ENCODE results near the gene SLX4IP.

SLX4IP gene

GRCh38 chr20:10509376-10509775 lies 74.3 kb downstream of the SLX4IP start:
- no peaks in the 10 kb centered on the region for H3K9me3 ChIP-seq (ENCODE audit: control insufficient read depth, insufficient read depth, low read length)
- H3K27me3 ChIP-seq (ENCODE audit: control insufficient read depth, insufficient read depth, low read length): no peaks in the 10 kb centered on the region
- no peak overlapping the region for H3K27ac ChIP-seq (ENCODE audit: low read depth, low read length)
- peaks cover 18% of the 10 kb centered on the region for H3K4me1 ChIP-seq (ENCODE audit: control insufficient read depth, insufficient read depth, low read length)
- no peaks in the 10 kb centered on the region for H3K36me3 ChIP-seq (ENCODE audit: control insufficient read depth, insufficient read depth, low read length)
- H3K4me3 ChIP-seq (ENCODE audit: low read depth, low read length): no peak overlapping the region
- H3K9ac ChIP-seq (ENCODE audit: low read depth, low read length): no peak overlapping the region

DNA sequence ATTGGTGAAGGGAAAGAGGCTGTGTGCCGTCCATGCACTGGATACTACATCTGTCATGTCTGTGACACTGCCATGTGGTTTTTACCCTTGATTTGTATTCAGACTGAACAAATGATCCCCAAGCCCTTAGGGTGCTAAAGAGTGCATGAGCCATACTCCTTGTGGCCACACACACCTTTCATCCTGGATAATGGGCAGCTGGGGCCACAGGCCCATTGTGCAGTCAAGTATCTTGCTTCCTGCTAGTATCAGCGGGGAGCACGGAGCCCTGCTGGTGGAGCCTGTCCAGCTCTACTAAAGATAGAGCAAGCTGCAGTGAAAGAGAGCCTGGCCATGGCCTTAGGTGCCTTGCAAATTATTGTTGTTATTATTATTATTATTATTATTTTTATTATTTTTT lies 75.1 kb downstream of the SLX4IP start:
- Histone ChIP-seq H3K36me3 (ENCODE audit: control insufficient read depth, insufficient read depth, low read length) (no peaks in the 10 kb centered on the region), H3K9ac (ENCODE audit: low read depth, low read length) (no peak overlapping the region), H3K4me1 (ENCODE audit: control insufficient read depth, insufficient read depth, low read length) (peaks cover 18% of the 10 kb centered on the region), H3K4me3 (ENCODE audit: low read depth, low read length) (no peak overlapping the region), H3K27ac (ENCODE audit: low read depth, low read length) (no peak overlapping the region), H3K27me3 (ENCODE audit: control insufficient read depth, insufficient read depth, low read length) (no peaks in the 10 kb centered on the region), H3K9me3 (ENCODE audit: control insufficient read depth, insufficient read depth, low read length) (no peaks in the 10 kb centered on the region)

DNA sequence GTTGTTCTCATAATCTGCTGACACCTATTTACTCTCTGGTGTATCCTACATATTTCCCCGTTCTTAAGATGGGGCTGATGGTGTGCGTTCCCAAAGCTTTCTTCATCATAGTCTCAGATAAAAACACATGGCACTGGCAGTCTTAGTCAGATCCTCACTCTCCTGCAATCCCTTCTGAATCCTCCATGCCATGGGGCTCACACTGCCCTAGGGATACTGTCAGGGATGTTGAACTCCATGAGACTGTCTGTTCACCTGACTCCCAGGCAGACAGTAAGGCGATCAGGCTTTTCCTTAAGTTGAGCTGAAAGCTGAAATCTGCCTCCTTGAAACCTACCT lies 76.0 kb downstream of the SLX4IP start:
- Histone ChIP-seq H3K36me3 (ENCODE audit: control insufficient read depth, insufficient read depth, low read length) (no peaks in the 10 kb centered on the region), H3K27me3 (ENCODE audit: control insufficient read depth, insufficient read depth, low read length) (no peaks in the 10 kb centered on the region), H3K9ac (ENCODE audit: low read depth, low read length) (no peak overlapping the region), H3K9me3 (ENCODE audit: control insufficient read depth, insufficient read depth, low read length) (no peaks in the 10 kb centered on the region), H3K4me3 (ENCODE audit: low read depth, low read length) (no peak overlapping the region), H3K4me1 (ENCODE audit: control insufficient read depth, insufficient read depth, low read length) (peaks cover 18% of the 10 kb centered on the region), H3K27ac (ENCODE audit: low read depth, low read length) (peak overlapping the region; percentile 81)

GRCh38 chr20:10511509-10512251 lies 76.6 kb downstream of the SLX4IP start:
- no peaks in the 10 kb centered on the region for H3K27me3 ChIP-seq (ENCODE audit: control insufficient read depth, insufficient read depth, low read length)
- H3K27ac ChIP-seq (ENCODE audit: low read depth, low read length): peak overlapping the region; percentile 81
- no peak overlapping the region for H3K9ac ChIP-seq (ENCODE audit: low read depth, low read length)
- no peaks in the 10 kb centered on the region for H3K36me3 ChIP-seq (ENCODE audit: control insufficient read depth, insufficient read depth, low read length)
- H3K4me1 ChIP-seq (ENCODE audit: control insufficient read depth, insufficient read depth, low read length): peaks cover 18% of the 10 kb centered on the region
- H3K9me3 ChIP-seq (ENCODE audit: control insufficient read depth, insufficient read depth, low read length): no peaks in the 10 kb centered on the region
- H3K4me3 ChIP-seq (ENCODE audit: low read depth, low read length): no peak overlapping the region

DNA sequence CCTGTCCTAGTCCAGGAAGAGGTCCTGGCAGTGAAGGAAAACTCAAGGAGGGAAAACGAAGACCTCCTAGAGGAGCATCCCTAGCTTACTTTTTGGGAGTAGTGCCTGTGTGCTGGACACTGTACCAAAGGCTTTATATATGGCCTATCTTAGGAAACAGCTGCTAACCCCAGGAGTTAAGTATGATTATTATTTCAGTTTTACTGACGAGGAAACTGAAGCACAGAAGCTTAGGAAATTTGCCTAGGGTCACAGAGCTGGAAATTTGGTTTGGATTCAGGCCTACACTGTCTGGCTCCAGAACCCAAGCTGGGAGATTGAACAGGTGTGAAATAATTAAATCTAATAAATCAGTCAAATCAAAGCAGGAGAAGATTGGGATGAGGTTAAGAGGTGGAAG lies 78.0 kb downstream of the SLX4IP start:
- Histone ChIP-seq H3K27ac (ENCODE audit: low read depth, low read length) (no peak overlapping the region), H3K27me3 (ENCODE audit: control insufficient read depth, insufficient read depth, low read length) (no peaks in the 10 kb centered on the region), H3K4me3 (ENCODE audit: low read depth, low read length) (no peak overlapping the region), H3K9me3 (ENCODE audit: control insufficient read depth, insufficient read depth, low read length) (no peaks in the 10 kb centered on the region), H3K36me3 (ENCODE audit: control insufficient read depth, insufficient read depth, low read length) (no peaks in the 10 kb centered on the region), H3K4me1 (ENCODE audit: control insufficient read depth, insufficient read depth, low read length) (peaks cover 18% of the 10 kb centered on the region), H3K9ac (ENCODE audit: low read depth, low read length) (no peak overlapping the region)

GRCh38 chr20:10513931-10514575 lies 78.9 kb downstream of the SLX4IP start:
- H3K27ac ChIP-seq (ENCODE audit: low read depth, low read length): no peak overlapping the region
- no peak overlapping the region for H3K9ac ChIP-seq (ENCODE audit: low read depth, low read length)
- no peaks in the 10 kb centered on the region for H3K36me3 ChIP-seq (ENCODE audit: control insufficient read depth, insufficient read depth, low read length)
- no peak overlapping the region for H3K4me3 ChIP-seq (ENCODE audit: low read depth, low read length)
- no peaks in the 10 kb centered on the region for H3K27me3 ChIP-seq (ENCODE audit: control insufficient read depth, insufficient read depth, low read length)
- H3K4me1 ChIP-seq (ENCODE audit: control insufficient read depth, insufficient read depth, low read length): peaks cover 18% of the 10 kb centered on the region
- no peaks in the 10 kb centered on the region for H3K9me3 ChIP-seq (ENCODE audit: control insufficient read depth, insufficient read depth, low read length)

GRCh38 chr20:10516529-10516928 lies 81.4 kb downstream of the SLX4IP start:
- no peaks in the 10 kb centered on the region for H3K27me3 ChIP-seq (ENCODE audit: control insufficient read depth, insufficient read depth, low read length)
- H3K36me3 ChIP-seq (ENCODE audit: control insufficient read depth, insufficient read depth, low read length): no peaks in the 10 kb centered on the region
- no peaks in the 10 kb centered on the region for H3K9me3 ChIP-seq (ENCODE audit: control insufficient read depth, insufficient read depth, low read length)
- peaks cover 17% of the 10 kb centered on the region for H3K4me1 ChIP-seq (ENCODE audit: control insufficient read depth, insufficient read depth, low read length)
- no peak overlapping the region for H3K4me3 ChIP-seq (ENCODE audit: low read depth, low read length)
- H3K9ac ChIP-seq (ENCODE audit: low read depth, low read length): no peak overlapping the region
- no peak overlapping the region for H3K27ac ChIP-seq (ENCODE audit: low read depth, low read length)

- peaks cover 37% of the 10 kb centered on the region for H3K4me1 ChIP-seq (ENCODE audit: control insufficient read depth, insufficient read depth, low read length)
- H3K4me3 ChIP-seq (ENCODE audit: low read depth, low read length): no peak overlapping the region
- H3K36me3 ChIP-seq (ENCODE audit: control insufficient read depth, insufficient read depth, low read length): no peaks in the 10 kb centered on the region
- H3K9me3 ChIP-seq (ENCODE audit: control insufficient read depth, insufficient read depth, low read length): no peaks in the 10 kb centered on the region
- no peaks in the 10 kb centered on the region for H3K27me3 ChIP-seq (ENCODE audit: control insufficient read depth, insufficient read depth, low read length)
- H3K9ac ChIP-seq (ENCODE audit: low read depth, low read length): no peak overlapping the region
- H3K27ac ChIP-seq (ENCODE audit: low read depth, low read length): no peak overlapping the region
Measured at GRCh38 chr20:10519361-10520046, 84.4 kb downstream of the SLX4IP start.

DNA sequence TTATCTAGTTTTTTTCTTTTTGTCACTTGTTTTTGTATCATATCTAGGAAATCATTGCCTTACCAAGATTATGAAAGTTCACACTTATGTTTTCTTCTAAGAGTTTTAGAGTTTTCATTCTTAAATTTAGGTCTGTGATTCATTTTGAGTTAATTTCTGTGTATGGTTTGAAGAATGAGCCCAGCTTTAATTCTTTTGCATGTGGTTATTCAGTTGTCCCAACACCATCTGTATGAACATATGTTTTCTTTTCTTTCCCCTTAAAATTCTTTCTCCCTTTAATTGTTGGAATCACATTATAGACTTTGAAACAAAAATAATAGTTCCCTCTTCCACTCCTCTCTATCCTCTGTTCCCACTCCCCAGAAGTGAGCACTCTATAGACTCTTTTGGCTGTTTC lies 85.4 kb downstream of the SLX4IP start:
- H3K27me3 ChIP-seq (ENCODE audit: control insufficient read depth, insufficient read depth, low read length): no peaks in the 10 kb centered on the region
- H3K4me1 ChIP-seq (ENCODE audit: control insufficient read depth, insufficient read depth, low read length): peaks cover 41% of the 10 kb centered on the region
- H3K36me3 ChIP-seq (ENCODE audit: control insufficient read depth, insufficient read depth, low read length): no peaks in the 10 kb centered on the region
- no peak overlapping the region for H3K4me3 ChIP-seq (ENCODE audit: low read depth, low read length)
- no peaks in the 10 kb centered on the region for H3K9me3 ChIP-seq (ENCODE audit: control insufficient read depth, insufficient read depth, low read length)
- no peak overlapping the region for H3K27ac ChIP-seq (ENCODE audit: low read depth, low read length)
- no peak overlapping the region for H3K9ac ChIP-seq (ENCODE audit: low read depth, low read length)

DNA sequence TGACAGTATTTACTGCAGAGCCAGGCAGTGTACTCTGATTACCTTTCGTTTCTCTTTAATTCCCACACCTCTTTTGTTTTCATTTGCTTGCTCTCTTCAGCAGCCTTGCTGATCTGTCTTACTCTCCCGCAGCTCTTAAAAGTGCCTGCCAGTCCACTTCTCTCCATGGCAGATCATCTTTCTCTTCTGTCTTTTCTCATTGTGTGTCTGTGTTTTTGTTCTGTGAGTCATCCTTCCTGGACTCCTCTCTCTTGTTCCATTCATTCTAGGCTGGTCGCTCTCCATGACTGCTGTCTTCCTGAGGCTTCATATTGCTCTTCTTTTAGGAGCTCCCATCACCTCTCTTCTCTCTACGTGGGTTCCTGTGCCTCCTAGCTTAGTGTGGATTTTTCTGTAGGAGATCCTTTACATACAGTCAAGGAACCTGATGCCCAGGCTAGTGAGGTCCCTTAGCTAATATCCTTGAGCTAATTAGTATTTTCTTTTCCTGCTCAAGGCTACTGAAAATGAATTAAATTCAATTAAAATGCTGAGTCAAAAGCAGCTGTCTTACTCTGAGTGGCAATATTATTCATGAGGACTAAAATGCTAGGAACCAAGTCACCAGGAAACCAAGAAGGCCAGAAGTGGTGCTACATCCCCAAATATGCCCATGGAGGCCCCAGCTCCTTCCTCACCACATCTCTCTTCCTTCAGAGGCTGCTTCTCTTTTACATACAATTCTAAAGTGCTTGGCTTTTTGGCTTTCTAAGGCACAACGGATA lies 86.1 kb downstream of the SLX4IP start:
- Histone ChIP-seq H3K27me3 (ENCODE audit: control insufficient read depth, insufficient read depth, low read length) (no peaks in the 10 kb centered on the region), H3K4me3 (ENCODE audit: low read depth, low read length) (no peak overlapping the region), H3K4me1 (ENCODE audit: control insufficient read depth, insufficient read depth, low read length) (peaks cover 45% of the 10 kb centered on the region), H3K9ac (ENCODE audit: low read depth, low read length) (no peak overlapping the region), H3K27ac (ENCODE audit: low read depth, low read length) (peak overlapping the region; percentile 36), H3K9me3 (ENCODE audit: control insufficient read depth, insufficient read depth, low read length) (no peaks in the 10 kb centered on the region), H3K36me3 (ENCODE audit: control insufficient read depth, insufficient read depth, low read length) (no peaks in the 10 kb centered on the region)
